DOHH2 (cell line): Measurements from ENCODE around the gene ATP4B.

Experiments used
- H3F3A ChIP-seq: fragments of 200-600 bp; sonication (generic), shearing (Covaris generic); 2 replicates; pipeline ENCODE4 v1.6.0; 2016; ENCODE audit warnings: antibody characterized with exemption, mild to moderate bottlenecking; ENCODE audit not compliant: control insufficient read depth, insufficient read depth
- H3K27ac ChIP-seq: fragments of 200-600 bp; sonication (generic); 2 replicates; pipeline ENCODE4 v1.5.1; 2014; ENCODE audit warnings: low read depth, mild to moderate bottlenecking, low read length, moderate library complexity
- H3K27me3 ChIP-seq: fragments of 200-600 bp; sonication (generic); 2 replicates; pipeline ENCODE4 v1.6.1; 2014; ENCODE audit warnings: mild to moderate bottlenecking, low read length, mixed read lengths; ENCODE audit not compliant: control insufficient read depth
- H3K36me3 ChIP-seq: fragments of 200-600 bp; sonication (generic); 2 replicates; pipeline ENCODE4 v1.6.1; 2014; ENCODE audit warnings: mild to moderate bottlenecking, low read length, moderate library complexity, mixed read lengths; ENCODE audit not compliant: control insufficient read depth
- H3K4me1 ChIP-seq: fragments of 200-600 bp; sonication (generic); 2 replicates; pipeline ENCODE4 v1.6.1; 2014; ENCODE audit warnings: mild to moderate bottlenecking, low read length, mixed read lengths; ENCODE audit not compliant: control insufficient read depth
- H3K4me2 ChIP-seq: fragments of 200-600 bp; sonication (generic); 2 replicates; pipeline ENCODE4 v1.6.0; 2014; ENCODE audit warnings: mild to moderate bottlenecking, low read length, moderate library complexity
- H3K4me3 ChIP-seq: fragments of 200-600 bp; sonication (generic); 2 replicates; pipeline ENCODE4 v1.5.1; 2014; ENCODE audit warnings: mild to moderate bottlenecking, low read length, mixed read lengths
- H3K79me2 ChIP-seq: fragments of 200-600 bp; sonication (generic); 2 replicates; pipeline ENCODE4 v1.6.1; 2014; ENCODE audit warnings: mild to moderate bottlenecking, low read length, mixed read lengths; ENCODE audit not compliant: control insufficient read depth
- H3K9me2 ChIP-seq: fragments of 200-600 bp; sonication (generic); replicated peaks from 2 replicates; pipeline ENCODE4 v1.6.1; 2014; ENCODE audit warnings: mild to moderate bottlenecking, low read length, mixed read lengths; ENCODE audit not compliant: control insufficient read depth
- H3K9me3 ChIP-seq: fragments of 200-600 bp; sonication (generic); 2 replicates; pipeline ENCODE4 v1.6.1; 2014; ENCODE audit warnings: antibody characterized with exemption, low read length, mixed read lengths; ENCODE audit not compliant: control insufficient read depth, insufficient read depth
- H4K20me1 ChIP-seq: fragments of 200-600 bp; sonication (generic); 2 replicates; pipeline ENCODE4 v1.6.0; 2014; ENCODE audit warnings: low read depth, mild to moderate bottlenecking, antibody characterized with exemption, low read length, moderate library complexity; ENCODE audit not compliant: control insufficient read depth, insufficient read depth
- EZH2phosphoT487 ChIP-seq: fragments of 200-600 bp; sonication (generic); IDR thresholded peaks from 2 replicates; pipeline ENCODE4 v1.6.1; 2017; ENCODE audit warnings: borderline replicate concordance, mild to moderate bottlenecking, antibody characterized with exemption, low read length, moderate library complexity, mixed read lengths
- TF ChIP-seq, protein P1 (sequence below): fragments of 200-600 bp; sonication (generic); IDR thresholded peaks from one replicate; pipeline ENCODE4 v1.5.1; 2014; ENCODE audit warnings: antibody characterized with exemption, mild to moderate bottlenecking, low read depth, low read length; ENCODE audit not compliant: poor library complexity, severe bottlenecking

ATP4B gene

DNA sequence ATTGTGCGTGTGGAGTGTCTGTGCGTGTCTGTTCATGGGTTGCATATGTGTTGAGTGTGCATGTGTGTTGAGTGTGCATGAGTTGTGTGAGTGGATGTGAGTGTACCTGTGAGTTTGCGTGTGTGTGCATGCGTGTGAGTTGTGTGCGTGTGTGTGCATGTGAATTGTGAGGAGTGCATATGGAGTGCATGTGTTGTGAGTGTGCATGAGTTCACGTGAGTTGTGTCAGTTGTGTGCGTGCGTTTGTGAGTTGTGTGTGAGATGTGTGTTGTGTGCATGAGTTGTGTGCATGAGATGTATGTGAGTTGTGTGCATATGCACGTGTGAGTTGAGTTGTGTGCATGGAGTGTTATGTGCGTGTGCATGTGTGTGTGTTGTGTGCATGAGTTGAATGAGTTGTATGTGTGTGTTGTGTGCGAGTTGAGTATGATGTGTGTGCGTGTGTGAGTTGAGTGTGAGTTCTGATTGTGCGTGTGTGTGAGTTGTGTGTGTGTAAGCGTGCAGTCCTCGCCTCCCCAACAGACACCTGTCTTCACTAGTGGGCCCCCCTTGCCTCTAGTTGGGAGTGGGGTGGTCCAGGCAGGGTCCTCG, 44.1 kb downstream of the ATP4B start:
- Histone ChIP-seq H3K4me3 (no peak overlapping the region), H3K79me2 (peaks cover 100% of the 10 kb centered on the region), H3K9me3 (no peaks in the 10 kb centered on the region), H3K9me2 (no peaks in the 10 kb centered on the region), H3F3A (no peaks in the 10 kb centered on the region), H3K4me2 (no peak overlapping the region), H3K27me3 (no peaks in the 10 kb centered on the region), H3K27ac (no peak overlapping the region), H4K20me1 (peaks cover 30% of the 10 kb centered on the region), H3K36me3 (peaks cover 99% of the 10 kb centered on the region), H3K4me1 (no peaks in the 10 kb centered on the region)
- TF ChIP-seq EZH2phosphoT487, result no peak
- TF ChIP-seq, protein P1, sequence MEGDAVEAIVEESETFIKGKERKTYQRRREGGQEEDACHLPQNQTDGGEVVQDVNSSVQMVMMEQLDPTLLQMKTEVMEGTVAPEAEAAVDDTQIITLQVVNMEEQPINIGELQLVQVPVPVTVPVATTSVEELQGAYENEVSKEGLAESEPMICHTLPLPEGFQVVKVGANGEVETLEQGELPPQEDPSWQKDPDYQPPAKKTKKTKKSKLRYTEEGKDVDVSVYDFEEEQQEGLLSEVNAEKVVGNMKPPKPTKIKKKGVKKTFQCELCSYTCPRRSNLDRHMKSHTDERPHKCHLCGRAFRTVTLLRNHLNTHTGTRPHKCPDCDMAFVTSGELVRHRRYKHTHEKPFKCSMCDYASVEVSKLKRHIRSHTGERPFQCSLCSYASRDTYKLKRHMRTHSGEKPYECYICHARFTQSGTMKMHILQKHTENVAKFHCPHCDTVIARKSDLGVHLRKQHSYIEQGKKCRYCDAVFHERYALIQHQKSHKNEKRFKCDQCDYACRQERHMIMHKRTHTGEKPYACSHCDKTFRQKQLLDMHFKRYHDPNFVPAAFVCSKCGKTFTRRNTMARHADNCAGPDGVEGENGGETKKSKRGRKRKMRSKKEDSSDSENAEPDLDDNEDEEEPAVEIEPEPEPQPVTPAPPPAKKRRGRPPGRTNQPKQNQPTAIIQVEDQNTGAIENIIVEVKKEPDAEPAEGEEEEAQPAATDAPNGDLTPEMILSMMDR, result no peak

DNA sequence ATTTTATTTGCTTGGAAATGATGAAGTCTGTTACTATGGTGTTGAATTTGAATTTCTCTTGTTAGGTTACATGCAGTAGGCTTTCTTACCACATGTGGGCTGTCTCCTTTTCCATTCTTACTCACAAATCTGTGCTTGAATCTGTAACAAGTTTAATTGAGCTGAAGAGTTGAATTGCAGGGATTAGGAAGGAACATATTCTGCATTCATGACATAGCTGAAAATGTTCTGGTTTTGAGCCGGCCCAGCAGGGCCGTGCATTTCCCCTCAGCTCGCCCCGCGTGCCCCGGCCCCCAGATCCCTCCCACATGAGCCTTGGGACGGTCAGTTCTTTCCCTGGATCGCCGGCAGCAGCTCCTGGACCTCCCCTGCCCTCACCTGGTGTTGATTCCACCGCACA, 45.4 kb downstream of the ATP4B start:
- Histone ChIP-seq H3K4me3 (no peak overlapping the region), H4K20me1 (peaks cover 36% of the 10 kb centered on the region), H3K27me3 (no peaks in the 10 kb centered on the region), H3F3A (no peaks in the 10 kb centered on the region), H3K79me2 (peaks cover 100% of the 10 kb centered on the region), H3K9me2 (no peaks in the 10 kb centered on the region), H3K36me3 (peaks cover 100% of the 10 kb centered on the region), H3K27ac (no peak overlapping the region), H3K4me1 (no peaks in the 10 kb centered on the region), H3K9me3 (no peaks in the 10 kb centered on the region), H3K4me2 (no peak overlapping the region)
- TF ChIP-seq EZH2phosphoT487, result no peak
- TF ChIP-seq, protein P1, result no peak

DNA sequence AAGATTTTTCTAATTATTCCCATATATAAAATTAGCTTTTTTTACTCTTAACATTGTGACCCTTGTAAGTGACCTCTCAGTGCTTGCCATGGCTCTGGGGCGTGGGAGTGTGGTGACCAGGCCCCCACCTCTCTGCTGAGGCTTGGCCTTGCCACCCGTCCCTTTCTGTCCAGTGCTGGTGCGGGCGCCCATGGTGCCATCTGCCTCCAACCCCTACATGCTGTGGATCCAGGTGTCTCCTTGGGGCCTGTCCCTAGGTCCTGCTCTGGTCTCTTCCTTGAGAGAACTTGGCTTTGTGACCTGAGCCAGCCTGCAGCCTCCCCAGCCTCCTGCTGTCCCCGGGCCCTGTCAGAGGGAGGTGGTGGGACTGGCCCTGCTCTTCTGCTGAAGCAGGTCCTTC, 46.0 kb downstream of the ATP4B start:
- Histone ChIP-seq H3K4me3 (no peak overlapping the region), H3K27me3 (no peaks in the 10 kb centered on the region), H3K27ac (no peak overlapping the region), H3K9me3 (no peaks in the 10 kb centered on the region), H4K20me1 (peaks cover 34% of the 10 kb centered on the region), H3K79me2 (peaks cover 100% of the 10 kb centered on the region), H3K4me1 (no peaks in the 10 kb centered on the region), H3K36me3 (peaks cover 100% of the 10 kb centered on the region), H3K9me2 (no peaks in the 10 kb centered on the region), H3F3A (no peaks in the 10 kb centered on the region), H3K4me2 (no peak overlapping the region)
- TF ChIP-seq, protein P1, result no peak
- no peak for TF ChIP-seq EZH2phosphoT487
